ENCODE data around the gene TOLLIP.

The TOLLIP gene

GRCh38 chr11:1307998-1308742 lies 1.3 kb downstream of the TOLLIP start:
- DNase-seq (ENCODE audit: low spot score in 2 of 2) = peak in 1 of 2 donors; percentile 49

GRCh38 chr11:1307163-1307870 lies 2.1 kb downstream of the TOLLIP start:
- H3K9me3 Mint-ChIP-seq = peaks cover 3% of the 10 kb centered on the region
- H3K4me3 Mint-ChIP-seq = peak overlapping the region; percentile 76
- H3K4me1 Mint-ChIP-seq = peaks cover 53% of the 10 kb centered on the region
- DNase-seq (ENCODE audit: low spot score in 2 of 2) (peak in 1 of 2 donors; percentile 53), ATAC-seq (no peak)
- peak overlapping the region; percentile 40 for H3K27ac Mint-ChIP-seq
- H3K36me3 Mint-ChIP-seq = peaks cover 30% of the 10 kb centered on the region

More at GRCh38 chr11:1307998-1308742, 1.3 kb downstream of the TOLLIP start:
- ATAC-seq = no peak
- Mint-ChIP-seq H3K4me1 (peaks cover 45% of the 10 kb centered on the region), H3K36me3 (peaks cover 30% of the 10 kb centered on the region), H3K9me3 (peaks cover 3% of the 10 kb centered on the region), H3K27ac (peak overlapping the region; percentile 80), H3K4me3 (peak overlapping the region; percentile 76)

- H3K9me3 Mint-ChIP-seq = peaks cover 3% of the 10 kb centered on the region
- peak overlapping the region; percentile 76 for H3K4me3 Mint-ChIP-seq
- ATAC-seq (no peak), DNase-seq (ENCODE audit: low spot score in 2 of 2) (peak in 1 of 2 donors; percentile 46)
- H3K27ac Mint-ChIP-seq = peak overlapping the region; percentile 40
- H3K4me1 Mint-ChIP-seq = peaks cover 55% of the 10 kb centered on the region
- peaks cover 30% of the 10 kb centered on the region for H3K36me3 Mint-ChIP-seq
Observed at GRCh38 chr11:1306186-1307162, 3.0 kb downstream of the TOLLIP start.

- Mint-ChIP-seq H3K4me3 (no peak overlapping the region), H3K9me3 (no peaks in the 10 kb centered on the region), H3K27ac (no peak overlapping the region), H3K4me1 (peaks cover 48% of the 10 kb centered on the region), H3K36me3 (peaks cover 26% of the 10 kb centered on the region)
- DNase-seq (ENCODE audit: low spot score in 2 of 2) (peak in 1 of 2 donors; percentile 44), ATAC-seq (no peak)
Observed at GRCh38 chr11:1305501-1306056, 3.9 kb downstream of the TOLLIP start.

GRCh38 chr11:1305063-1305495 lies 4.4 kb downstream of the TOLLIP start:
- DNase-seq (ENCODE audit: low spot score in 2 of 2) = no peak
- no peak overlapping the region for H3K4me3 Mint-ChIP-seq
- no peak overlapping the region for H3K27ac Mint-ChIP-seq
- H3K9me3 Mint-ChIP-seq = no peaks in the 10 kb centered on the region
- H3K36me3 Mint-ChIP-seq = peaks cover 22% of the 10 kb centered on the region
- peaks cover 45% of the 10 kb centered on the region for H3K4me1 Mint-ChIP-seq
- ATAC-seq = no peak

GRCh38 chr11:1304380-1304779 lies 5.1 kb downstream of the TOLLIP start:
- H3K27ac Mint-ChIP-seq = no peak overlapping the region
- no peak for ATAC-seq
- H3K4me1 Mint-ChIP-seq = peaks cover 45% of the 10 kb centered on the region
- H3K4me3 Mint-ChIP-seq = no peak overlapping the region
- H3K36me3 Mint-ChIP-seq = peaks cover 16% of the 10 kb centered on the region
- H3K9me3 Mint-ChIP-seq = no peaks in the 10 kb centered on the region
- DNase-seq (ENCODE audit: low spot score in 2 of 2) = no peak

GRCh38 chr11:1303973-1304372 lies 5.5 kb downstream of the TOLLIP start:
- H3K4me3 Mint-ChIP-seq = no peak overlapping the region
- DNase-seq (ENCODE audit: low spot score in 2 of 2) (peak in 1 of 2 donors; percentile 38), ATAC-seq (no peak)
- peaks cover 45% of the 10 kb centered on the region for H3K4me1 Mint-ChIP-seq
- H3K9me3 Mint-ChIP-seq = no peaks in the 10 kb centered on the region
- peaks cover 16% of the 10 kb centered on the region for H3K36me3 Mint-ChIP-seq
- no peak overlapping the region for H3K27ac Mint-ChIP-seq

- Mint-ChIP-seq H3K36me3 (peaks cover 12% of the 10 kb centered on the region), H3K4me1 (peaks cover 41% of the 10 kb centered on the region), H3K27ac (peak overlapping the region; percentile 86), H3K4me3 (no peak overlapping the region), H3K9me3 (no peaks in the 10 kb centered on the region)
- peak; percentile 25 for ATAC-seq
- DNase-seq (ENCODE audit: low spot score in 2 of 2) = peak in 1 of 2 donors; percentile 35
Observed at GRCh38 chr11:1303126-1303821, 6.2 kb downstream of the TOLLIP start.

- DNase-seq (ENCODE audit: low spot score in 2 of 2) (no peak), ATAC-seq (no peak)
- peaks cover 36% of the 10 kb centered on the region for H3K4me1 Mint-ChIP-seq
Observed at GRCh38 chr11:1302461-1303125, 6.8 kb downstream of the TOLLIP start.

GRCh38 chr11:1302041-1302460 lies 7.4 kb downstream of the TOLLIP start:
- no peak for DNase-seq (ENCODE audit: low spot score in 2 of 2)
- Mint-ChIP-seq H3K36me3 (no peaks in the 10 kb centered on the region), H3K4me3 (no peak overlapping the region), H3K4me1 (peaks cover 31% of the 10 kb centered on the region), H3K9me3 (no peaks in the 10 kb centered on the region), H3K27ac (peak overlapping the region; percentile 48)
- no peak for ATAC-seq

More at GRCh38 chr11:1302461-1303125, 6.8 kb downstream of the TOLLIP start:
- no peaks in the 10 kb centered on the region for H3K9me3 Mint-ChIP-seq
- H3K36me3 Mint-ChIP-seq = peaks cover 5% of the 10 kb centered on the region
- H3K4me3 Mint-ChIP-seq = no peak overlapping the region
- peak overlapping the region; percentile 86 for H3K27ac Mint-ChIP-seq

GRCh38 chr11:1301220-1302000 lies 8.0 kb downstream of the TOLLIP start:
- ATAC-seq = no peak
- H3K4me3 Mint-ChIP-seq = no peak overlapping the region
- H3K9me3 Mint-ChIP-seq = no peaks in the 10 kb centered on the region
- peak overlapping the region; percentile 48 for H3K27ac Mint-ChIP-seq
- no peaks in the 10 kb centered on the region for H3K36me3 Mint-ChIP-seq
- no peak for DNase-seq (ENCODE audit: low spot score in 2 of 2)
- peaks cover 24% of the 10 kb centered on the region for H3K4me1 Mint-ChIP-seq

GRCh38 chr11:1300569-1301187 lies 8.8 kb downstream of the TOLLIP start:
- no peaks in the 10 kb centered on the region for H3K9me3 Mint-ChIP-seq
- DNase-seq (ENCODE audit: low spot score in 2 of 2) (no peak), ATAC-seq (no peak)
- no peaks in the 10 kb centered on the region for H3K36me3 Mint-ChIP-seq
- H3K4me3 Mint-ChIP-seq = no peak overlapping the region
- H3K27ac Mint-ChIP-seq = no peak overlapping the region
- H3K4me1 Mint-ChIP-seq = peaks cover 19% of the 10 kb centered on the region

GRCh38 chr11:1300121-1300520 lies 9.3 kb downstream of the TOLLIP start:
- H3K9me3 Mint-ChIP-seq = no peaks in the 10 kb centered on the region
- ATAC-seq = no peak
- no peak overlapping the region for H3K27ac Mint-ChIP-seq
- peaks cover 19% of the 10 kb centered on the region for H3K4me1 Mint-ChIP-seq
- DNase-seq (ENCODE audit: low spot score in 2 of 2) = no peak
- H3K36me3 Mint-ChIP-seq = no peaks in the 10 kb centered on the region
- no peak overlapping the region for H3K4me3 Mint-ChIP-seq

Measured in stimulated activated effector memory CD8-positive, alpha-beta T cell treated with anti-CD3 and anti-CD28 coated beads, Interleukin-12 subunit alpha, Interleukin-12 subunit beta, amount 100 ng/mL, for 72 hours (primary cell).